HG02571 (cell line): ENCODE measurements around the gene ARL13B.

Experiments
- ATAC-seq: cut with Tn5 transposase; IDR thresholded peaks from one replicate; pipeline ENCODE4 v1.9.1; 2021; ENCODE audit warnings: mild to moderate bottlenecking, moderate library complexity; ENCODE audit not compliant: unreplicated experiment

The ARL13B gene

DNA sequence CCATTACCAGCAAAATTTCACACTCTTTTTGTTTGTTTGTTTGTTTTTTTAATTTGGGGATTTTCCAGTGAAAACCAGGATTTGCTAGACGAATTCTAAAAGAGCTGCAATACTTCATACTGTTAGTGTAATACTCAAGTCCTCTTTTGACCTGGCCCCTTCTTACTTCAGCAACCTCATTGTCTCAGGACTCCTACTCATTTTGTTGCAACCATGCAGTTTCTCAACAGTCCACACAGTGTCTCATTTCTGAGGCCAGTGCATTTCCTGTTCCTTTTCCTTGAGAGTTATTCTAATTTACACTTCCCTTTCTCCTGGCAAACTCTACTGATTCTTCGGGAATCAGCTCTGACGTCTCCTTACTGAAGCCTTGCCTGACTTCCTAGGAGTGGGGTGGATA, 118.5 kb downstream of the ARL13B start:
- ATAC-seq, result no peak

DNA sequence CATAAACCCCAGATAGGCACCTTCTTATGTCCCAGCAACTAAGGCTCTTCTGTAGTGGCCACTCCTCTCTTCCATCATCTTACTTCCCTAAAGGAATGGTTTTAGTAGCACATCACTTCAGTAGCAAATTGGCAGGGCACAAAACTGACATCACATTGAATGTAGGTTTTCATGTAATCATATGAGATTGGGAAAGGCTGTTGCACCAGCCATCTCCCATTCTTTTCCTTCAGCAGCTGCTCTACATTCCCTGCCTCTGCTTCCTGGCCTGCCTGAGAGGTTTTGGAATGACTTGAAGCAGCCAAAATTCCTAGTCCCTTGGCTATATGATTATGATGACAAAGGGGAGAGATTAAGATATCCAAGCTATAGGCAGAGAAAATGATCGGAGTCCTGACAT, 119.4 kb downstream of the ARL13B start:
- ATAC-seq, result no peak

DNA sequence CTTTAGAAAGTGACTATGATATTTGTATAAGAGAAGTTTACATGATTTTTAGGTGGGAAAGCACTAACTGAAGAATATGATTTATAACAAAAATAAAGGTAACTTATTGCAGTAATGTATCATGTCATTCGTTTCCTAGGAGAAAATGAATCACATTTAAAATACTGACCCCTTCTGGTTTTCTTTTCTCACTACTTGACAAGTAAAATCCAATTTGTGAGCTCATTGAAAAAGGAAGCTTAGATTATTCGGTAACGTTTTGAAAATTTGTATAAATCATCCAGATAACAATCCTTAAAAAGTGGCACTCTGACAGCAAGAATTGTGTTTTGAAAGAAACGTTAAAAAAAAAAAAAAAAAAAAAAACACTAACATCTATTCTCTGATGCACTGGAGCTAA, 121.9 kb downstream of the ARL13B start:
- ATAC-seq, result no peak
